CD4-positive, CD25-positive, alpha-beta regulatory T cell (primary cell): Measurements from ENCODE around the gene HOXD12. TPM values are rescaled to one million over a fixed set of nuclear protein-coding genes. Genes with fewer than 3 reads are reported as not detected.

Source experiments
- ATAC-seq, 2 donors: fragments of 150-1000 bp; cut with Tn5 transposase; one replicate each; pipeline ENCODE4 v1.10.0; 2021; ENCODE audit warnings: low read depth in 2 of 2, moderate number of reproducible peaks in 2 of 2, moderate library complexity in 1 of 2
- DNase-seq, 3 donors: peaks; one replicate each; pipeline versions ENCODE4 v3.0.0 to v3.0.0-alpha.2; 2012 to 2022; ENCODE audit warnings: mixed read lengths in 1 of 3
- H3K27ac ChIP-seq: one replicate; pipeline ENCODE4 v1.7.0; 2013; ENCODE audit warnings: mild to moderate bottlenecking, low read length; ENCODE audit not compliant: insufficient read depth, poor library complexity, severe bottlenecking
- H3K27me3 ChIP-seq: one replicate; pipeline ENCODE4 v1.7.0; 2013; ENCODE audit warnings: low read length; ENCODE audit not compliant: control insufficient read depth, insufficient read depth
- H3K36me3 ChIP-seq: one replicate; pipeline ENCODE4 v1.7.0; 2013; ENCODE audit warnings: mild to moderate bottlenecking, low read length, moderate library complexity; ENCODE audit not compliant: control insufficient read depth, insufficient read depth
- H3K4me1 ChIP-seq: 2 replicates; pipeline ENCODE4 v1.7.0; 2013; ENCODE audit warnings: mild to moderate bottlenecking, low read length; ENCODE audit not compliant: insufficient read depth, control insufficient read depth, poor library complexity, severe bottlenecking
- H3K4me3 ChIP-seq: one replicate; pipeline ENCODE4 v1.7.0; 2013; ENCODE audit warnings: low read depth, mild to moderate bottlenecking, low read length, moderate library complexity
- H3K9me3 ChIP-seq, 2 experiments: 1 replicate in 1 of 2; 2 replicates in 1 of 2; pipeline ENCODE4 v1.7.0; 2013; ENCODE audit warnings: low read length in 2 of 2, mild to moderate bottlenecking in 1 of 2, moderate library complexity in 1 of 2; ENCODE audit not compliant: control insufficient read depth in 2 of 2
- H3K27ac Mint-ChIP-seq, 3 donors: one replicate each; pipeline ENCODE4 v1.8.0; 2020 to 2022; ENCODE audit warnings: mild to moderate bottlenecking in 3 of 3, mixed read lengths in 3 of 3, moderate library complexity in 2 of 3
- H3K27me3 Mint-ChIP-seq: one replicate; pipeline ENCODE4 v1.8.0; 2022; ENCODE audit warnings: mild to moderate bottlenecking, mixed read lengths
- H3K36me3 Mint-ChIP-seq: one replicate; pipeline ENCODE4 v1.8.0; 2020; ENCODE audit warnings: mixed read lengths
- H3K4me1 Mint-ChIP-seq, 4 donors: one replicate each; pipeline ENCODE4 v1.8.0; 2020 to 2022; ENCODE audit warnings: mixed read lengths in 4 of 4, mild to moderate bottlenecking in 1 of 4
- H3K4me3 Mint-ChIP-seq, 4 donors: one replicate each; pipeline ENCODE4 v1.8.0; 2020 to 2022; ENCODE audit warnings: mild to moderate bottlenecking in 4 of 4, mixed read lengths in 4 of 4, moderate library complexity in 3 of 4
- H3K9me3 Mint-ChIP-seq, 7 donors: one replicate each; pipeline ENCODE4 v1.8.0; 2020 to 2022; ENCODE audit warnings: mixed read lengths in 7 of 7, mild to moderate bottlenecking in 3 of 7, moderate library complexity in 2 of 7
- polyA plus RNA-seq, 4 donors: library from polyadenylated mRNA; unstranded; fragments of 300-500 nt; fragmentation: Illumina TruSeq; gene quantifications; one replicate each; pipeline ENCODE4 v1.2.3, GENCODE V29; 2021
- total RNA-seq: library from RNA; stranded (reverse); gene quantifications from one replicate; pipeline ENCODE4 v1.2.3, GENCODE V29; 2022

Gene HOXD12
- total and polyA plus RNA-seq, 5 donors from 2014 or later: not detected

- peaks cover 0 to 37% (median 20%) of the 10 kb centered on the region in 4 donors for H3K4me1 Mint-ChIP-seq
- H3K27ac Mint-ChIP-seq: peak overlapping the region in 2 of 3 donors; percentile 7 to 38
- H3K4me3 Mint-ChIP-seq: peak overlapping the region in 2 of 4 donors; percentile 52
These were observed 38.9 kb downstream of the HOXD12 start for GRCh38 chr2:176138526-176138922.

GRCh38 chr2:176138923-176139660, 39.5 kb downstream of the HOXD12 start:
- peaks cover 0 to 37% (median 20%) of the 10 kb centered on the region in 4 donors for H3K4me1 Mint-ChIP-seq
- Histone ChIP-seq H3K4me1 (peaks cover 28% of the 10 kb centered on the region), H3K27ac (no peak overlapping the region), H3K36me3 (no peaks in the 10 kb centered on the region), H3K4me3 (no peak overlapping the region), H3K27me3 (peaks cover 65% of the 10 kb centered on the region), H3K9me3 (peaks cover 6 to 15% of the 10 kb centered on the region in 2 experiments)
- H3K36me3 Mint-ChIP-seq: peaks cover 4% of the 10 kb centered on the region
- no peak for DNase-seq
- no peak for ATAC-seq
- H3K9me3 Mint-ChIP-seq: peaks cover 0 to 27% (median 5%) of the 10 kb centered on the region in 7 donors
- peaks cover 88% of the 10 kb centered on the region for H3K27me3 Mint-ChIP-seq
- peak overlapping the region in 3 of 4 donors; percentile 44 to 52 (median 50) for H3K4me3 Mint-ChIP-seq
- peak overlapping the region in 1 of 3 donors; percentile 60 for H3K27ac Mint-ChIP-seq

More at GRCh38 chr2:176138526-176138922, 38.9 kb downstream of the HOXD12 start:
- Histone ChIP-seq H3K36me3 (no peaks in the 10 kb centered on the region), H3K9me3 (peaks cover 6 to 21% of the 10 kb centered on the region in 2 experiments), H3K4me3 (no peak overlapping the region), H3K27me3 (peaks cover 66% of the 10 kb centered on the region), H3K4me1 (peaks cover 28% of the 10 kb centered on the region), H3K27ac (no peak overlapping the region)
- no peak for ATAC-seq
- Mint-ChIP-seq H3K9me3 (peaks cover 0 to 27% (median 5%) of the 10 kb centered on the region in 7 donors), H3K27me3 (peaks cover 88% of the 10 kb centered on the region), H3K36me3 (peaks cover 4% of the 10 kb centered on the region)
- DNase-seq: no peak

- no peak overlapping the region for H3K27ac Mint-ChIP-seq
- peaks cover 88% of the 10 kb centered on the region for H3K27me3 Mint-ChIP-seq
- no peak overlapping the region for H3K27ac ChIP-seq
- no peak for DNase-seq
- H3K9me3 Mint-ChIP-seq: peaks cover 0 to 27% (median 5%) of the 10 kb centered on the region in 7 donors
- H3K4me1 ChIP-seq: peaks cover 28% of the 10 kb centered on the region
- H3K36me3 ChIP-seq: no peaks in the 10 kb centered on the region
- peaks cover 60% of the 10 kb centered on the region for H3K27me3 ChIP-seq
- peaks cover 0 to 37% (median 20%) of the 10 kb centered on the region in 4 donors for H3K4me1 Mint-ChIP-seq
- H3K4me3 ChIP-seq: no peak overlapping the region
- H3K36me3 Mint-ChIP-seq: peaks cover 4% of the 10 kb centered on the region
- no peak for ATAC-seq
- H3K9me3 ChIP-seq: peaks cover 4 to 14% of the 10 kb centered on the region in 2 experiments
- peak overlapping the region in 3 of 4 donors; percentile 43 to 50 (median 45) for H3K4me3 Mint-ChIP-seq
These were observed 40.3 kb downstream of the HOXD12 start for GRCh38 chr2:176139661-176140512.

- Histone ChIP-seq H3K9me3 (peaks cover 4 to 10% of the 10 kb centered on the region in 2 experiments), H3K27me3 (peaks cover 60% of the 10 kb centered on the region), H3K36me3 (no peaks in the 10 kb centered on the region), H3K4me3 (no peak overlapping the region), H3K4me1 (peaks cover 26% of the 10 kb centered on the region), H3K27ac (no peak overlapping the region)
- peak overlapping the region in 2 of 3 donors; percentile 51 to 94 for H3K27ac Mint-ChIP-seq
- peaks cover 4% of the 10 kb centered on the region for H3K36me3 Mint-ChIP-seq
- ATAC-seq: peak; percentile 42 to 64
- peak overlapping the region in 3 of 4 donors; percentile 36 to 46 (median 38) for H3K4me3 Mint-ChIP-seq
- H3K27me3 Mint-ChIP-seq: peaks cover 88% of the 10 kb centered on the region
- peak; percentile 30 to 71 (median 50) for DNase-seq
- H3K9me3 Mint-ChIP-seq: peaks cover 0 to 19% (median 5%) of the 10 kb centered on the region in 7 donors
- peaks cover 0 to 32% (median 17%) of the 10 kb centered on the region in 4 donors for H3K4me1 Mint-ChIP-seq
These were observed 41.1 kb downstream of the HOXD12 start for GRCh38 chr2:176140513-176141317.

GRCh38 chr2:176142281-176142680, 42.7 kb downstream of the HOXD12 start:
- H3K36me3 ChIP-seq: no peaks in the 10 kb centered on the region
- ATAC-seq (no peak), DNase-seq (no peak)
- no peak overlapping the region for H3K27ac ChIP-seq
- Mint-ChIP-seq H3K27me3 (peaks cover 91% of the 10 kb centered on the region), H3K27ac (no peak overlapping the region), H3K4me1 (peaks cover 0 to 21% (median 14%) of the 10 kb centered on the region in 4 donors), H3K36me3 (peaks cover 4% of the 10 kb centered on the region), H3K4me3 (no peak overlapping the region), H3K9me3 (peaks cover 0 to 18% (median 5%) of the 10 kb centered on the region in 7 donors)
- no peak overlapping the region for H3K4me3 ChIP-seq
- H3K4me1 ChIP-seq: peaks cover 12% of the 10 kb centered on the region
- H3K9me3 ChIP-seq: peaks cover 4 to 8% of the 10 kb centered on the region in 2 experiments
- peaks cover 66% of the 10 kb centered on the region for H3K27me3 ChIP-seq

DNA sequence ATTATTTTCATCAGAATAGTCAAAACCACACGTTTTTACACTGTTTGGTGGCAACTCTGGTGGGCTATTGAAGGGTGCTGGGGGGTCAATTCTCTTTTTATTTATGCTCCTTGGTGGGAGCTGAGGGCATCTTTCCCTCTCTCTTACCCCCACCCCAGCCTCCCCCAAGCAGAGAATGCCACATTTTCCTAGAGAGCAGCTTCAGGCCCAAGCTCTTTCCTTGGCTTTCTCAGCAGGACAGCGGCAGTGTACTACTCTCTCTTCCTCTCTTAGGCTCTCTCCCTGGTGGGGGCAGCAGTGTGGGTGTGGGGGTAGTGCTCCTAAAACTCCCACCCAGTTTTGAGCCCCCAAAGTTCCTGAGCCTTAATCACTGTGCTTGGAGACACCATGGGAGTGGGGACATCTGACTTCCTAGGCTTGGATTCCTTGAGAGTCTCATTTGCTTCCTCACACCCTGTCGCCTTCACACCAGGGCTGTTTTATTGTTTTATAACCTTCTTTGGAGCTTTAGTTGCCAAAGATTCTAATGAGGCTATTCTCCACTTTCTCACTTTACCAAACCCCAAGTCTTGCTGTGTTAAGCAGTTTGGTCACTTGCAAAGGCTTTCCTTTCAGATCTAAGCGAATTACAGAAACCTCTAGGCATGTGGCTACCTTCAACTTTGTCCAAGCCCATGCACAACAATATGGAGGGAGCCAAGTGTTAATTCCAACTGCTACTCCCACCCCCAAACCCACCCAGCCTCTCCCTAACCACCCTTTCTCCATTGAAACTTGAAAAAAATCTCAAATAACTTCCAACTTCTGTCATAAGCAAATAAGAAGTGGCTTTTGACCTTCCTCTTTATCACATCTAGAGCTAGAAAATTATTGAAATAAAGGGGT, 45.7 kb downstream of the HOXD12 start:
- Histone ChIP-seq H3K4me3 (no peak overlapping the region), H3K36me3 (no peaks in the 10 kb centered on the region), H3K9me3 (peaks cover 0 to under 1% of the 10 kb centered on the region in 2 experiments), H3K27ac (no peak overlapping the region), H3K4me1 (peaks cover 8% of the 10 kb centered on the region), H3K27me3 (peaks cover 51% of the 10 kb centered on the region)
- ATAC-seq (no peak), DNase-seq (no peak)
- no peaks in the 10 kb centered on the region for H3K36me3 Mint-ChIP-seq
- peaks cover 0 to 9% (median 0%) of the 10 kb centered on the region in 7 donors for H3K9me3 Mint-ChIP-seq
- H3K27me3 Mint-ChIP-seq: peaks cover 88% of the 10 kb centered on the region
- H3K27ac Mint-ChIP-seq: no peak overlapping the region
- no peak overlapping the region for H3K4me3 Mint-ChIP-seq
- peaks cover 0 to 14% (median 3%) of the 10 kb centered on the region in 4 donors for H3K4me1 Mint-ChIP-seq
